ENCODE measurements around the gene ZNF821.
"Not testable (repeated sequence)": the region's sequence is repeated elsewhere in the genome, so short reads cannot be mapped to it uniquely, and the experiment has no call there.

ZNF821 gene

GRCh38 chr16:71902656-71903365 is 18.8 kb upstream of the ZNF821 start:
- DNase-seq (ENCODE audit: low read depth) = no peak

GRCh38 chr16:71899171-71899570 is 15.2 kb upstream of the ZNF821 start:
- DNase-seq (ENCODE audit: low read depth) = no peak

GRCh38 chr16:71896764-71897368 is 12.9 kb upstream of the ZNF821 start:
- DNase-seq (ENCODE audit: low read depth) = no peak

GRCh38 chr16:71895679-71896365 is 11.8 kb upstream of the ZNF821 start:
- DNase-seq (ENCODE audit: low read depth) = no peak

GRCh38 chr16:71894921-71895678 is 11.1 kb upstream of the ZNF821 start, which contains the start of gene IST1:
Gene IST1, plus strand, starts transcription at chr16:71895531. Its CDS starts 20,110 bp downstream, at chr16:71915641.
- peak; percentile 97 for DNase-seq (ENCODE audit: low read depth)

- peak; percentile 10 for DNase-seq (ENCODE audit: low read depth)
These were observed 10.4 kb upstream of the ZNF821 start for GRCh38 chr16:71894229-71894920.

GRCh38 chr16:71893888-71894228 is 9.9 kb upstream of the ZNF821 start:
- DNase-seq (ENCODE audit: low read depth) = no peak

GRCh38 chr16:71889147-71889546 is 5.2 kb upstream of the ZNF821 start:
- no peak for DNase-seq (ENCODE audit: low read depth)

GRCh38 chr16:71885261-71885650 is 1.3 kb upstream of the ZNF821 start:
- DNase-seq (ENCODE audit: low read depth) = no peak

GRCh38 chr16:71883168-71883848 is 674 bp downstream of the ZNF821 start:
- peak; percentile 56 for DNase-seq (ENCODE audit: low read depth)

GRCh38 chr16:71882505-71883167 is 1.3 kb downstream of the ZNF821 start:
- DNase-seq (ENCODE audit: low read depth) = peak; percentile 31

- no peak for DNase-seq (ENCODE audit: low read depth)
These were observed 3.8 kb downstream of the ZNF821 start for GRCh38 chr16:71880176-71880575.

- DNase-seq (ENCODE audit: low read depth) = no peak
These were observed 5.1 kb downstream of the ZNF821 start for GRCh38 chr16:71878911-71879310.

GRCh38 chr16:71873199-71873598 is 10.8 kb downstream of the ZNF821 start:
- DNase-seq (ENCODE audit: low read depth) = no peak

- DNase-seq (ENCODE audit: low read depth) = no peak
These were observed 13.2 kb downstream of the ZNF821 start for GRCh38 chr16:71870818-71871217.

- DNase-seq (ENCODE audit: low read depth) = no peak
These were observed 14.9 kb downstream of the ZNF821 start for GRCh38 chr16:71869089-71869488.

GRCh38 chr16:71867939-71868338 is 16.0 kb downstream of the ZNF821 start:
- no peak for DNase-seq (ENCODE audit: low read depth)

- DNase-seq (ENCODE audit: low read depth) = not testable (repeated sequence)
These were observed 16.8 kb downstream of the ZNF821 start for GRCh38 chr16:71867175-71867574.

GRCh38 chr16:71865173-71865863 is 18.7 kb downstream of the ZNF821 start:
- DNase-seq (ENCODE audit: low read depth) = no peak

- no peak for DNase-seq (ENCODE audit: low read depth)
These were observed 20.0 kb downstream of the ZNF821 start for GRCh38 chr16:71863995-71864394.

Data from stimulated activated CD8-positive, alpha-beta memory T cell treated with anti-CD3 and anti-CD28 coated beads, Interleukin-12 subunit alpha, Interleukin-12 subunit beta, amount 100 ng/mL, for 4 hours (primary cell).